ENCODE results near the gene EMILIN2.

DNA sequence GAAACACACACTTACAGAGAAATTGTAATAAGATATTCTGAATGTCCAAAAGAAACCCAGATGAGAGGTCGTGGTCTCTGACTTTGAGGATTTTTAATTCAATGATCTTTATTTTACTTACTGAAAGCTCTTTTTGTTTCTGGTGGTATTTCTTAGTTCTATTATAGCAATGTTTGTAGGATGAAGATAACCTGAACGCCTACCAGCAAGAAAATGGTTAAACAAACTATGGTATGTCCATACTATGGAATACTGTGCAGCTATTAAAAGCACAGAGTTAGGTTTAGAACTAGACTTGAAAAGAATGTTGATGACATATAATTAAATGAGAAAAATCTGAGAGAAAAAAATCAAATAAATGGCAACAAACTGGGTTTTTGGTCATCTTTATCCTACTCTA, 105.8 kb downstream of the EMILIN2 start:
- TF ChIP-seq, protein P1, sequence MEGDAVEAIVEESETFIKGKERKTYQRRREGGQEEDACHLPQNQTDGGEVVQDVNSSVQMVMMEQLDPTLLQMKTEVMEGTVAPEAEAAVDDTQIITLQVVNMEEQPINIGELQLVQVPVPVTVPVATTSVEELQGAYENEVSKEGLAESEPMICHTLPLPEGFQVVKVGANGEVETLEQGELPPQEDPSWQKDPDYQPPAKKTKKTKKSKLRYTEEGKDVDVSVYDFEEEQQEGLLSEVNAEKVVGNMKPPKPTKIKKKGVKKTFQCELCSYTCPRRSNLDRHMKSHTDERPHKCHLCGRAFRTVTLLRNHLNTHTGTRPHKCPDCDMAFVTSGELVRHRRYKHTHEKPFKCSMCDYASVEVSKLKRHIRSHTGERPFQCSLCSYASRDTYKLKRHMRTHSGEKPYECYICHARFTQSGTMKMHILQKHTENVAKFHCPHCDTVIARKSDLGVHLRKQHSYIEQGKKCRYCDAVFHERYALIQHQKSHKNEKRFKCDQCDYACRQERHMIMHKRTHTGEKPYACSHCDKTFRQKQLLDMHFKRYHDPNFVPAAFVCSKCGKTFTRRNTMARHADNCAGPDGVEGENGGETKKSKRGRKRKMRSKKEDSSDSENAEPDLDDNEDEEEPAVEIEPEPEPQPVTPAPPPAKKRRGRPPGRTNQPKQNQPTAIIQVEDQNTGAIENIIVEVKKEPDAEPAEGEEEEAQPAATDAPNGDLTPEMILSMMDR (conservative IDR thresholded peaks at IDR 0.05; ENCODE audit: low read length), result no peak
- no peak for TF ChIP-seq EZH2phosphoT487 (IDR thresholded peaks at IDR 0.05; ENCODE audit: borderline replicate concordance, low read depth, low read length)
